ENCODE results near the gene LRRIQ1. TPM values are rescaled to one million over a fixed set of nuclear protein-coding genes. Genes with fewer than 3 reads are reported as not detected.

The LRRIQ1 gene
- total and polyA plus RNA-seq, 2 of the 4 experiments (the other 2 are of a cell fraction): under 0.01 to 0.05 TPM

GRCh38 chr12:85036733-85037132 is 582 bp downstream of the LRRIQ1 start:
- POLR2A ChIA-PET (ENCODE audit: unreplicated experiment): no interaction called here
- Histone ChIP-seq H2BK15ac (ENCODE audit: low read depth, low read length) (no peak overlapping the region), H3K56ac (ENCODE audit: extremely low read depth, insufficient read depth, low read length) (no peak overlapping the region), H3K9ac (ENCODE audit: low read depth, low read length) (no peak overlapping the region; the same call in 1 of the 2 replicates), H2BK5ac (ENCODE audit: low read depth, low read length, poor library complexity, severe bottlenecking) (no peak overlapping the region), H2AFZ (replicated peaks; ENCODE audit: low read length, poor library complexity) (peak overlapping the region; percentile 99), H4K8ac (ENCODE audit: low read depth in 2 of 2, low read length in 2 of 2) (0 out of 4 replicates have a peak overlapping the region, but pooled peaks of 1 of the 2 experiments have one; percentile 68), H2AK5ac (ENCODE audit: low read depth, low read length) (no peak overlapping the region), H3K9me3 (ENCODE audit: control insufficient read depth, insufficient read depth, low read length) (no peaks in the 10 kb centered on the region), H3K18ac (ENCODE audit: low read depth, low read length) (no peak overlapping the region), H2BK20ac (ENCODE audit: low read depth, low read length) (no peak overlapping the region), H3K9me1 (ENCODE audit: insufficient read depth, low read length) (no peaks in the 10 kb centered on the region), H3K4ac (ENCODE audit: low read depth, low read length) (no peak overlapping the region), H4K20me1 (ENCODE audit: insufficient read depth, low read length) (no peaks in the 10 kb centered on the region), H3K4me2 (ENCODE audit: low read depth, low read length) (peak overlapping the region; percentile 96; the same call in 1 of the 2 replicates), H3K14ac (replicated peaks; ENCODE audit: low read depth, low read length) (no peak overlapping the region), H2BK120ac (ENCODE audit: low read depth, low read length) (no peak overlapping the region), H3K27ac (ENCODE audit: insufficient read depth, low read length) (no peak overlapping the region), H3K79me1 (ENCODE audit: low read depth in 1 of 2, low read length in 2 of 2) (no peaks in the 10 kb centered on the region), H3K4me1 (ENCODE audit: control insufficient read depth, insufficient read depth, low read length) (no peaks in the 10 kb centered on the region), H4K91ac (ENCODE audit: insufficient read depth, low read depth, low read length) (no peak overlapping the region), H4K5ac (ENCODE audit: low read depth, low read length) (no peak overlapping the region), H3K4me3 (ENCODE audit: insufficient read depth, low read depth, low read length) (peak overlapping the region; percentile 96), H3K36me3 (ENCODE audit: control insufficient read depth, insufficient read depth, low read length) (no peaks in the 10 kb centered on the region), H3K27me3 (ENCODE audit: control insufficient read depth, insufficient read depth, low read length) (no peaks in the 10 kb centered on the region), H3K23ac (ENCODE audit: low read depth, low read length) (no peak overlapping the region), H2AK9ac (replicated peaks; ENCODE audit: low read depth, low read length, poor library complexity) (no peak overlapping the region)
- DNase-seq (no peak), ATAC-seq (ENCODE audit: low read depth) (no peak)
- TF ChIP-seq RCOR1 (IDR thresholded peaks at IDR 0.05; ENCODE audit: insufficient replicate concordance, low read length) (no peak), MAFK (IDR thresholded peaks at IDR 0.05; ENCODE audit: low read depth, low read length) (no peak), FOS (IDR thresholded peaks at IDR 0.05; ENCODE audit: low read depth, low read length) (no peak), ELK1 (IDR thresholded peaks at IDR 0.05; ENCODE audit: borderline replicate concordance, low read depth, low read length) (no peak), NFE2L2 (IDR thresholded peaks at IDR 0.05; ENCODE audit: low read depth, low read length) (no peak), RFX5 (IDR thresholded peaks at IDR 0.05; ENCODE audit: low read depth, low read length) (no peak), CEBPB (IDR thresholded peaks at IDR 0.05; ENCODE audit: low read depth, low read length) (no peak), BHLHE40 (IDR thresholded peaks at IDR 0.05; ENCODE audit: low read depth, low read length) (no peak), CHD1 (IDR thresholded peaks at IDR 0.05; ENCODE audit: low read depth, low read length) (no peak), RAD21 (IDR thresholded peaks at IDR 0.05; ENCODE audit: low read length) (no peak), MXI1 (IDR thresholded peaks at IDR 0.05; ENCODE audit: borderline replicate concordance, low read depth, low read length) (no peak), POLR2A (IDR thresholded peaks at IDR 0.05; ENCODE audit: low read depth, low read length) (no peak), CTCF (conservative IDR thresholded peaks at IDR 0.05; ENCODE audit: low read depth, low read length) (no peak), MAZ (IDR thresholded peaks at IDR 0.05; ENCODE audit: borderline replicate concordance, low read depth, low read length) (no peak), SMC3 (IDR thresholded peaks at IDR 0.05; ENCODE audit: low read depth, low read length) (no peak), USF2 (IDR thresholded peaks at IDR 0.05; ENCODE audit: low read depth, low read length) (no peak)
- BruUV-seq (replicated peaks): no TSS peak
- intact Hi-C loops (cut with micrococcal nuclease) (no loop called here), in situ Hi-C loops (cut with MboI; ENCODE audit: low sequenced_read_pairs) (no loop called here), dilution Hi-C loops (cut with HindIII; ENCODE audit: low sequenced_read_pairs, unreplicated experiment) (no loop called here)
- WGBS, 2 experiments (ENCODE audit: extremely low coverage in 2 of 2, insufficient read length in 1 of 2): no CpG with 5 or more reads among the region's 3 CpGs
- CTCF ChIA-PET: interaction anchor here (1.0 to 1.6 kb wide), 3 partner anchors 20 to 161 kb away, joined by 3 to 5 read pairs (median 4); no protein-coding TSS in a partner anchor
